Activated T-cell treated with anti-CD3 and anti-CD28 coated beads, Interleukin-2, amount 50 U/mL, for 24 hours (primary cell): ENCODE data around the gene SLC49A4.
A peak's percentile ranks its signal among the peaks of the same experiment; 100 is the strongest.

Source experiments
- DNase-seq: peaks from one replicate; pipeline ENCODE4 v3.0.0-alpha.2; 2020
- H3K27ac Mint-ChIP-seq: 2 replicates; pipeline ENCODE4 v1.8.0; 2020; ENCODE audit warnings: mild to moderate bottlenecking, mixed read lengths
- H3K27me3 Mint-ChIP-seq: 2 replicates; pipeline ENCODE4 v1.8.0; 2020; ENCODE audit warnings: mixed read lengths
- H3K36me3 Mint-ChIP-seq: 2 replicates; pipeline ENCODE4 v1.8.0; 2020; ENCODE audit warnings: low read depth, mixed read lengths
- H3K4me1 Mint-ChIP-seq: 2 replicates; pipeline ENCODE4 v1.8.0; 2020; ENCODE audit warnings: low read depth, mixed read lengths
- H3K4me3 Mint-ChIP-seq: 2 replicates; pipeline ENCODE4 v1.8.0; 2020; ENCODE audit warnings: mild to moderate bottlenecking, moderate library complexity, mixed read lengths
- H3K9me3 Mint-ChIP-seq: 2 replicates; pipeline ENCODE4 v1.8.0; 2020; ENCODE audit warnings: mixed read lengths

The SLC49A4 gene

DNA sequence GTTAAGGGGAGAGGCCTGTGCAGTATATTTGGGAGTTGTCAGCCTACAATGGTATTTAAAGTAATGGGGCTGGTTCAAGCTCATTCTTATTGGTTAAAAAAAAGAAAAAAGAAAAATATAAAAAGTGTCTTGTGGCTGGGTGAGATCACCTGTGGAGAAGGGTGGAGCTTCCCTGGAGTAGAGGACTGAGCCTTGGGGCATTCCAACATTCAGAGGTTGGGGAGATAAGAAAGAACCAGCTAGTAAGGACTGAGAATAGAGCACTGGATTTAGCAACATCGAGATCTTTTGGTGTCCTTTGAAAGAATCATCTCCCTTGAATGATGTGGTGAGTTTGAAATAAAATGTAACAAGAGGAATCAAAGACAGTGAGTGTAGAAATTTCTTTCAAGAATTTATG, 5.2 kb downstream of the SLC49A4 start:
- Mint-ChIP-seq H3K4me1 (peaks cover 30% of the 10 kb centered on the region), H3K9me3 (no peaks in the 10 kb centered on the region), H3K27ac (no peak overlapping the region), H3K27me3 (no peaks in the 10 kb centered on the region), H3K36me3 (peaks cover 4% of the 10 kb centered on the region), H3K4me3 (no peak overlapping the region)
- DNase-seq, result no peak

DNA sequence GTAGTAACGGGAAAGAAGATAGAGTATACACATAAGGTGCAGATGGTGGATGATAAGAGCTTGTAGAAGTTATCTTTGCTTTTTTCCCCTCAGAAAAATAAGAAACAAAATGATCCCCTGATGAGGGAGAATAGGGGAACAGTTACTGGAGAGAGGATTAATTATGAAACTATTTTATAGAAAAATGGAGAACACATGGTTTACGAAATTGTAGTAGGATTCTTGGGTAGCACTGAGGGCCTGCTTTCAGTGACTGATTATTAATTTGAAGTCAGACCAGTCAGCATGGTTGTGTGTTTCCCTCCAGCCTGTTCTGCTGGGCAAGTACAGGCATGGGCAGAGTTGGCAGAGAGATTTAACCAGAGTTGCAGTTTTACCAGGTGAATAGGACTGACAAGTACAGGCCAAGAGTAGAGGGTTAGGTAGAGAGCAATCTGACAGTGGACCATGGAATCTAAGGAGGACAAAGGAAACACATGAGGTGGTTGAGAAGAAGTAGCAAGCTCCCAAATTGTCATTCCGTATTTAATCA, 5.9 kb downstream of the SLC49A4 start:
- no peak overlapping the region for H3K27ac Mint-ChIP-seq
- H3K4me3 Mint-ChIP-seq, result no peak overlapping the region
- peaks cover 27% of the 10 kb centered on the region for H3K4me1 Mint-ChIP-seq
- H3K9me3 Mint-ChIP-seq, result no peaks in the 10 kb centered on the region
- no peaks in the 10 kb centered on the region for H3K27me3 Mint-ChIP-seq
- DNase-seq, result no peak
- H3K36me3 Mint-ChIP-seq, result peaks cover 4% of the 10 kb centered on the region

DNA sequence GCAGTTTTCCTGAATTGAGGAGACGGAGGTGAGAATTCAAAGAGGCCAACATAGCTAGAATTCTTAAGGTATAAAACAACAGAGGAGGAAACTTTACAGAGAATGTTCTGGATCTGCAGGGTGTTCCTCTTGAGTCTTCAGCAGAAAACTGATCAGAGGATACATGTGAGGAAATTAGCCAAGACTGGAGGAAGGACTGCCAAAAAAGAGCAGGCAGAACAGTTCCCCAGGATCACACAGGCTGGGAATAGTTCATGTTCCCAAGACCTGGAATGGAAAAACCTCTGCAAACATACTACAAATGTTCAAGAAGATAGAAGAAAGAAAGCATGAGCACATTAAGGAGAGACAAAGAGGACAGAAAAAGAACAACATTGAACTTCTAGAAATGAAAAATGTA, 7.5 kb downstream of the SLC49A4 start:
- DNase-seq, result no peak
- no peak overlapping the region for H3K4me3 Mint-ChIP-seq
- H3K27me3 Mint-ChIP-seq, result no peaks in the 10 kb centered on the region
- no peaks in the 10 kb centered on the region for H3K9me3 Mint-ChIP-seq
- no peak overlapping the region for H3K27ac Mint-ChIP-seq
- peaks cover 11% of the 10 kb centered on the region for H3K4me1 Mint-ChIP-seq
- H3K36me3 Mint-ChIP-seq, result peaks cover 7% of the 10 kb centered on the region

DNA sequence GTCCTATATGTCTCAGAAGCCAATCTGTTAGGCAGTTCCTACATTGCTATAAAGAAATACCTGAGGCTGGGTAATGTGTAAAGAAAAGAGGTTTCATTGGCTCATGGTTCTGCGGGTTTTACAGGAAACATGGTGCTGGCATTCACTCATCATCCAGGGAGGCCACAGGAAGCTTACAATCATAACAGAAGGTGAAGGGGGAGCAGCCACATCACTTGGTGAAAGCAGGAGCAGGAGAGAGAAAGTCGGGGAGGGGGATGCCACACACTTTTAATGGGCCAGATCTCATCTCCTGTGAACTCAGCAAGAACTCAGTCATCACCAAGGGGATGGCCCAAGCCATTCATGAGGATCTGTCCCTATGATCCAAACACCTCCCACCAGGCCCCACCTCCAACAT, 9.1 kb downstream of the SLC49A4 start:
- H3K27me3 Mint-ChIP-seq, result no peaks in the 10 kb centered on the region
- no peak overlapping the region for H3K4me3 Mint-ChIP-seq
- H3K4me1 Mint-ChIP-seq, result peaks cover 8% of the 10 kb centered on the region
- DNase-seq, result no peak
- peaks cover 16% of the 10 kb centered on the region for H3K36me3 Mint-ChIP-seq
- no peak overlapping the region for H3K27ac Mint-ChIP-seq
- no peaks in the 10 kb centered on the region for H3K9me3 Mint-ChIP-seq

DNA sequence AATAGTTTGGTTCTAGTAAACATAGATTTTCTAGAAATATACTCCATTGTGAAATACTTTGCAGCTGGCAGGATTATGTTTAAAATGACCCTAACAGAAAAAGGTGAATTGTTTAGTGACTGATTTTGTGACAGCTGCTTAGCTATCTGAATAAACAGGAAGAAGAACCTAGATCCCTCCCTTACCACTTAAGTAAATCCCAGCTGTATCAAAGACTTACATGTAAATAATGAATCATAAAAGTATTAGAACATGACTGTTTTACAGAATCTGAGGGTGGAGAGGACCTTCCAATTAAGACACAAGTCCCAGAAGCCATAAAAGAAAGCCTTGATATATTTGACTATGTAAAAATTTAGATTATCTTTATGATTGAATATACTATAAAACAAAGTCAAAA, 15.9 kb downstream of the SLC49A4 start:
- H3K4me1 Mint-ChIP-seq, result no peaks in the 10 kb centered on the region
- H3K4me3 Mint-ChIP-seq, result no peak overlapping the region
- no peaks in the 10 kb centered on the region for H3K27me3 Mint-ChIP-seq
- no peaks in the 10 kb centered on the region for H3K9me3 Mint-ChIP-seq
- H3K27ac Mint-ChIP-seq, result no peak overlapping the region
- DNase-seq, result no peak
- H3K36me3 Mint-ChIP-seq, result peaks cover 21% of the 10 kb centered on the region

DNA sequence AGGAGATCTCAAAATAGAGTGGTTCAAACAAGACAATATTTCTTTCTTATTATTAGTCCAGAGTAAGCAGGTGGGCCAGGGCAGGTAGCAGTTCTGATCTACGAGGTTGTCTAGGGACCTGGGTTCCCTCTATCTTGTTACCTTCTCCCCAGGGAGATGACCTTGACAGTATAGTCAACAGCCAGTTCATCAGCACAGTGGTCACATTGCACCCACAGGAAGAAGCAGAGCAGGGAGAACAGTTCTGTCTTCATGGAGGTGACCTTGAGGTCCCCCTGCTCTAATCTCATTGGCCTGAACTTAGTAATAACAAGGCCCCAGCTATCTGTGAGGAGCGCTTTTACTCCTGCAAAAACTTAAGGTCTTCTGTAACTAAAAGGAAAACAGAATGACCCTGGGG, 21.7 kb downstream of the SLC49A4 start:
- Mint-ChIP-seq H3K36me3 (peaks cover 10% of the 10 kb centered on the region), H3K27ac (no peak overlapping the region), H3K9me3 (no peaks in the 10 kb centered on the region), H3K27me3 (no peaks in the 10 kb centered on the region), H3K4me3 (no peak overlapping the region), H3K4me1 (no peaks in the 10 kb centered on the region)
- no peak for DNase-seq

DNA sequence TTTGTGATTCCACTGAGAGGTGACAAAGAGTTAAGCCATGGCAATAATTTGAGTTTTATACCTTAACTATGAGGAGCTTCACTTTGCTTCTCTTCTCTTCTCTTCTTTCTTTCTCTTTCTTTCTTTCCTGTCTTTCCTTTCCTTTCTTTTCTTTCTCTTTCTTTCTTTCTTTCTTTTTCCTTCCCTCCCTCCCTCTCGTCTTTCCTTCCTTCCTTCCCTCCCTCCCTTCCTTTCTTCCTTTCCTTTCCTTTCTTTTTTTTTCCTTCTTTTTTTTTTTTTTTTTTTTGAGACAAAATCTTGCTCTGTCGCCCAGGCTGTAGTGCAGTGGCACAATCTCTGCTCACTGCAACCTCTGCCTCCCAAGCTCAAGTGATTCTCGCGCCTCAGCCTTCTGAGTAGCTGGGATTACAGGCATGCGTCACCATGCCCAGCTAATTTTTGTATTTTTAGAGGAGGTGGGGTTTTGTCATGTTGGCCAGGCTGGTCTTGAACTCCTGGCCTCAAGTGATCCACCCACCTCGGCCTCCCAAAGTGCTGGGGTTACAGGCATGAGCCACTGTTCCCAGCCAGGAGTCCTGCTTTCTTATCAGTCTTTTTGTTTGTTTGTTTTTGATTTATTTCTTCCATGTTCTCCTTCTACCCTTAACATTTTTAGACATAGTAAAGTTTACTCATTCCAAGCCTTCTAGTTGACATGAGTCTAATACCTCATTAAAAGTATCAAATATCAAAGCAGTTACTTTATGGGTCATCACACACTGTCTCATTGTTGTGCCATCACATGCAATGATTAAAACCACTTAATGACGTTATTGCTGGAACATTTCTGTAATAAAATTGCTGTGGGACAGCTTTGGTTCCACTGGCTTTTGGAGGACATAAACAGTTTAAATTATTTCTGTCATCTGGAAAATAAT, 29.9 kb downstream of the SLC49A4 start:
- DNase-seq, result no peak
- H3K4me1 Mint-ChIP-seq, result no peaks in the 10 kb centered on the region
- peaks cover 33% of the 10 kb centered on the region for H3K36me3 Mint-ChIP-seq
- H3K9me3 Mint-ChIP-seq, result no peaks in the 10 kb centered on the region
- no peak overlapping the region for H3K27ac Mint-ChIP-seq
- H3K4me3 Mint-ChIP-seq, result no peak overlapping the region
- no peaks in the 10 kb centered on the region for H3K27me3 Mint-ChIP-seq

DNA sequence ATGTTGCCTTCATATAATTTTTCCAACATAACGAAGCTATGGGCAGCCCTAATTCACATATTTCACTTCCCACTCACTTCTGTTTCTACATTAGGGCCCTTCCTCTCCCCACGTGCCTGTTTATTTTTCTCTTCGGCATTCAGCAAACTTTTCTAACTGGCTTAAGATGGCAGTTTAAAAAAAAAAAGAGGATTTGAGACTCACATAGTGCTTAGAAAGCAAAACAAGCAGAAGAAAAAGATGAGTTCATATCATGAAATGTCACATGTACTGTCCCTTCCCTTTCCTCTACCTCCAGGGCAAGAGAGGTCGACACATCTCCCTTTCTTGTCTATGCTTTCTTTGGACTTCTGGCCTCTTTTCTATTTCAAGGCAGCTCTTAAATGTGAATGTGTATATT, 30.6 kb downstream of the SLC49A4 start:
- no peak for DNase-seq
- Mint-ChIP-seq H3K4me3 (no peak overlapping the region), H3K36me3 (peaks cover 37% of the 10 kb centered on the region), H3K27me3 (no peaks in the 10 kb centered on the region), H3K9me3 (no peaks in the 10 kb centered on the region), H3K4me1 (no peaks in the 10 kb centered on the region), H3K27ac (no peak overlapping the region)

DNA sequence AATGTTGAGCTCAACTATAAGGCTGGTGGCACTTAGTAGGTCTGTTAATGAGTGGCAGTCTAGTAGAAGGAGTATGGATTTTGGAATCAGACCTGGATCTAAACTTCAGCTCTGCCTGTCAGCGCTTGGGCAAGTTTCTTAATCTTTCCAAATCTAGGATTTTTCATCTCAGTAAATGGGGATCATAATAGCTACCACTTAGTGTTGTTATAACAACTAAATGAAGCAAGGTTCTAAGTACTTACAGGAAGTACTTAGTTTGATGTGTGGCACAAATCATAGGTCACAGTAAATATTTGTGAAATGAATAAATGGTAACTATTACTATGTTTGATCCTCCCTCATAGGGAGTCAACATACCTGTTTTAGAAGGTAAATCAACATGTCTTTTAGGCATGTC, 31.4 kb downstream of the SLC49A4 start:
- Mint-ChIP-seq H3K27me3 (no peaks in the 10 kb centered on the region), H3K4me1 (no peaks in the 10 kb centered on the region), H3K9me3 (no peaks in the 10 kb centered on the region), H3K27ac (no peak overlapping the region), H3K4me3 (no peak overlapping the region), H3K36me3 (peaks cover 37% of the 10 kb centered on the region)
- DNase-seq, result no peak

DNA sequence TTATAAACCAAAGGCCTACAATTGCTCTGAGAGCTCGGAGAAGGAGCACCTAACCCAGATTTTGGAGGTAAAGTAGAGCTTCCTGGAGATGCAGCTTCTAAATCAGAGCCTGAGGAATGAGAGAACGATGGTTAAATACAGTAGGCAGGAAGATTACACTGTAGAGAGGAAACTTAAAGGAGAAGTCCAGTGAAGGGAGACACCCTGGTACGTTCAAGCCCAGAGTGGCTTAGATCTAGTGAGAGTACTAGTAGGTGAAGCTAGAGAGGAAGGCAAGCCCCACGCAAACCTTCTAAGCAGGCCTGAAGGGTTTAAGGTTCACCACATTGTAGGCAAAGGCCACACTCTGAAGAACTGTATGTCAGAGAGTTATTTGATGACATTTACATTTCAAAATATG, 33.4 kb downstream of the SLC49A4 start:
- DNase-seq, result no peak
- H3K27me3 Mint-ChIP-seq, result no peaks in the 10 kb centered on the region
- H3K4me1 Mint-ChIP-seq, result no peaks in the 10 kb centered on the region
- H3K4me3 Mint-ChIP-seq, result no peak overlapping the region
- H3K27ac Mint-ChIP-seq, result no peak overlapping the region
- peaks cover 45% of the 10 kb centered on the region for H3K36me3 Mint-ChIP-seq
- H3K9me3 Mint-ChIP-seq, result no peaks in the 10 kb centered on the region

DNA sequence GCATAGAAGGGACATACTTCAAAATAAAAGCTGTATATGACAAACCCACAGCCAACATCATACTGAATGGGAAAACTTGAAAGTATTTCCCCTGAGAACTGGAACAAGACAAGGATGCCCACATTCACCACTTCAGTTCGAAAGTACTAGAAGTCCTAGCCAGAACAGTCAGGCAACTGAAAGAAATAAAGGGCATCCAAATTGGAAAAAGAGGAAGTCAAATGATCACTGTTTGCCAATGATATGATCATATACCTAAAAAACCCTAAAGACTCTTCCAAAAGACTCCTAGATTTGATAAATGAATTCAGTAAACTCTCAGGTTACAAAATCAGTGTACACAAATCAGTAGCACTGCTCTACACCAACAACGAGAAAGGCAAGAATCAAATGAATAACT, 40.7 kb downstream of the SLC49A4 start:
- Mint-ChIP-seq H3K4me3 (no peak overlapping the region), H3K27ac (no peak overlapping the region), H3K9me3 (peaks cover 2% of the 10 kb centered on the region), H3K27me3 (no peaks in the 10 kb centered on the region), H3K36me3 (peaks cover 35% of the 10 kb centered on the region), H3K4me1 (no peaks in the 10 kb centered on the region)
- DNase-seq, result no peak

DNA sequence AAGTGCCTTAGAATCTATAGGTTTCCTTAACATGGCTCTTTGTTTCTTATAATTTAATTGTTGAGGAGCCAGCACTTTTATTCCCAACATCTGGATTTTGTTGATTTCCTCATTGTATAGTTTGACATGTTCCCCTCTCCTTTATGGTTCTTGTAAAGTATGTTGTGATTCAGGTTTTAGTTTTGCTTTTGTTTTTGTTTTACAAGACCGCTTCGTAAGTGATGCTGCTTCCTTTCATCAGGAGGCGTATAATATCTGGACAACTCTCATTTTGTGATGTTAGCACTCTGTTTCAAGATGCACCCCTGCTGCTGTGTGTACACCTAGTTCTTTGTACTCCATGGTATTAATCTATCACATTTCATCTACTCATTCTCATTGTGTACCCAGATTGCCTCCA, 48.7 kb downstream of the SLC49A4 start:
- H3K4me3 Mint-ChIP-seq, result no peak overlapping the region
- no peaks in the 10 kb centered on the region for H3K9me3 Mint-ChIP-seq
- no peak for DNase-seq
- H3K27me3 Mint-ChIP-seq, result no peaks in the 10 kb centered on the region
- peaks cover 20% of the 10 kb centered on the region for H3K36me3 Mint-ChIP-seq
- no peaks in the 10 kb centered on the region for H3K4me1 Mint-ChIP-seq
- peak overlapping the region; percentile 2 for H3K27ac Mint-ChIP-seq

DNA sequence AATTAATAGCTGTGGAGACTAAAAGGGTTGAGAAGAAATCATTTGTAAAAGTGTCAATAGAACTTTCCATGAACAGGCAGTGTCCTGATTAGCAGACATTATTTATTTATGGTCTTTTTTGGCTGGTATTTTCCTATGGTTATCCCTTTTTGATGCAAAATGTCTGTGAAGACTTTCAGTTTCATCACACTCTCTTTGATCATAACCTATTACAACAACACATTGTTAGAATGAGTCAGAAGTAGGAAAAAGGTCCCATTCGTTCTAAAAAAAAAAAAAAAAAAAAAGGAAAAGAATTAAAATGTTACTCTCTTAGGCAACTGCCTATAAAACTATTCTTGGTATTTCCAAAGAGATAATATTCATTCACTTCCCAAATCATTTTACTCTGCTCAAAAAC, 62.1 kb downstream of the SLC49A4 start:
- H3K36me3 Mint-ChIP-seq, result peaks cover 27% of the 10 kb centered on the region
- H3K4me3 Mint-ChIP-seq, result no peak overlapping the region
- H3K27me3 Mint-ChIP-seq, result no peaks in the 10 kb centered on the region
- peak overlapping the region; percentile 34 for H3K27ac Mint-ChIP-seq
- peaks cover 8% of the 10 kb centered on the region for H3K4me1 Mint-ChIP-seq
- H3K9me3 Mint-ChIP-seq, result no peaks in the 10 kb centered on the region
- DNase-seq, result no peak

DNA sequence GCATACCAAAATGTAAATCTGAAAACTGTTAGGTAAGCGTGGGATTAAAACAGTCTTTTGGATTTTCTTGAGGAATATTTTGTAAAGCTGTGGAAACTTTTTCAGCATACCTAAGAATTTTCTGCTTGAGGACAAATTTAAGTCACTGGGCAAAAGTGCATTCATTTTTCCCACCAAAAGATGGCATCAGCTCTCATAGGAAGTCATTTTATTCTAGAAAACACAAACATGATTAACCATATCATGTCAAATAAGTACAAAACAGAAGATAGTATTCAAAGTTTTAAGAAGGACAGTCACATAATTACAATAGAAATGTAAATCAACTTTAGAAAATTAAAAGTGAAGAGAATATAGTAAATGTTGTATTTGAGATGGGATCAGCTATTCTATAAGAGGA, 63.5 kb downstream of the SLC49A4 start:
- H3K4me1 Mint-ChIP-seq, result peaks cover 8% of the 10 kb centered on the region
- no peak for DNase-seq
- H3K27ac Mint-ChIP-seq, result no peak overlapping the region
- H3K27me3 Mint-ChIP-seq, result no peaks in the 10 kb centered on the region
- peaks cover 24% of the 10 kb centered on the region for H3K36me3 Mint-ChIP-seq
- no peak overlapping the region for H3K4me3 Mint-ChIP-seq
- H3K9me3 Mint-ChIP-seq, result no peaks in the 10 kb centered on the region

DNA sequence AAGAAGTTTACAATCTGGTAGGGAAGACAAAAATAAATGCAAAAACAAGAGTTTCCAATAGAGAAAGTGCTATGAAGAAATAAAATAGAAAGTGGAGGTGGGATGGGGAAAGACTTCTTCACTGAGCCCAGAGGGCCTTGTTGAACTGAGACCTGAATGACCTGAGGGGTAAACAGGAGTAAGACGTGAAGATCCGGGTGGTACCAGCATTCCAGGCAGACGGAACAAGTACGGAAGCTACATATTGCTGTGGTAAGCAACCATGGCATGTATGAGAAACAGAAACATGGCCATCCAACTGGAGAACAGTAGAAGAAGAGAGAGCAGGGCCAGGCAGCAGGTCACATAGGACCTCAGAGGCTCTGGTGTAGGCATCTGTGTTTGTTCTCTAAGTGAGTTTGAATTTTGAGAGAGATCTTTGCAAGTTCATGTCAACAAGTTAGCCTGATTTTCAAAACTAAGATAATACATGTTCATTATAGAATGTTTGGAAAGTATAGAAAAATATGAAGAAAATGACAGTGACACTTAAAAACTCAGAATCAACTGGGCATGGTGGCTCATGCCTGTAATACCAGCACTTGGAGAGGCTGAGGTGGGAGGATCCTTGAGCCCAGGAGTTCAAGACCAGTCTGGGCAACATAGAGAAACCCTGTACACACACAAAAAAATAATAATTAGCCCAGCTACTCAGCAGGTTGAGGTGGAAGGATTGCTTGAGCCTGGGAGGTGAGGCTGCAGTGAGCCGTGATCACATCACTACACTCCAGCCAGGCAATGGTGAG, 64.3 kb downstream of the SLC49A4 start:
- H3K4me3 Mint-ChIP-seq, result no peak overlapping the region
- no peaks in the 10 kb centered on the region for H3K9me3 Mint-ChIP-seq
- no peak for DNase-seq
- no peaks in the 10 kb centered on the region for H3K27me3 Mint-ChIP-seq
- no peak overlapping the region for H3K27ac Mint-ChIP-seq
- H3K36me3 Mint-ChIP-seq, result peaks cover 23% of the 10 kb centered on the region
- H3K4me1 Mint-ChIP-seq, result peaks cover 8% of the 10 kb centered on the region
